ENCODE measurements around the gene C6orf132. TPM values are rescaled to one million over a fixed set of nuclear protein-coding genes. Genes with fewer than 3 reads are reported as not detected.

C6orf132 gene
- total RNA-seq, 1 donor from 2014 or later, result 4.0 TPM

- Mint-ChIP-seq H3K9me3 (ENCODE audit: unreplicated experiment) (no peaks in the 10 kb centered on the region), H3K36me3 (ENCODE audit: unreplicated experiment) (peaks cover 24% of the 10 kb centered on the region), H3K4me3 (ENCODE audit: unreplicated experiment) (no peak overlapping the region), H3K4me1 (ENCODE audit: unreplicated experiment) (no peaks in the 10 kb centered on the region), H3K27ac (ENCODE audit: unreplicated experiment) (no peak overlapping the region), H3K27me3 (ENCODE audit: unreplicated experiment) (no peaks in the 10 kb centered on the region)
- no peak for DNase-seq (ENCODE audit: extremely low spot score, unreplicated experiment)
- no peak for TF ChIP-seq CTCF (IDR thresholded peaks at IDR 0.05)
Measured at GRCh38 chr6:42071881-42072583, 70.4 kb downstream of the C6orf132 start.

GRCh38 chr6:42068872-42069522 is 73.4 kb downstream of the C6orf132 start:
- H3K36me3 Mint-ChIP-seq (ENCODE audit: unreplicated experiment), result peaks cover 27% of the 10 kb centered on the region
- no peak for TF ChIP-seq CTCF (IDR thresholded peaks at IDR 0.05)
- no peaks in the 10 kb centered on the region for H3K9me3 Mint-ChIP-seq (ENCODE audit: unreplicated experiment)
- DNase-seq (ENCODE audit: extremely low spot score, unreplicated experiment), result no peak
- H3K27me3 Mint-ChIP-seq (ENCODE audit: unreplicated experiment), result no peaks in the 10 kb centered on the region
- no peak overlapping the region for H3K4me3 Mint-ChIP-seq (ENCODE audit: unreplicated experiment)
- H3K4me1 Mint-ChIP-seq (ENCODE audit: unreplicated experiment), result no peaks in the 10 kb centered on the region
- H3K27ac Mint-ChIP-seq (ENCODE audit: unreplicated experiment), result no peak overlapping the region

GRCh38 chr6:42068173-42068572 is 74.2 kb downstream of the C6orf132 start:
- DNase-seq (ENCODE audit: extremely low spot score, unreplicated experiment), result no peak
- Mint-ChIP-seq H3K36me3 (ENCODE audit: unreplicated experiment) (peaks cover 24% of the 10 kb centered on the region), H3K27ac (ENCODE audit: unreplicated experiment) (no peak overlapping the region), H3K27me3 (ENCODE audit: unreplicated experiment) (no peaks in the 10 kb centered on the region), H3K4me3 (ENCODE audit: unreplicated experiment) (no peak overlapping the region), H3K9me3 (ENCODE audit: unreplicated experiment) (no peaks in the 10 kb centered on the region), H3K4me1 (ENCODE audit: unreplicated experiment) (no peaks in the 10 kb centered on the region)
- TF ChIP-seq CTCF (IDR thresholded peaks at IDR 0.05), result no peak

- H3K27me3 Mint-ChIP-seq (ENCODE audit: unreplicated experiment), result no peaks in the 10 kb centered on the region
- peaks cover 17% of the 10 kb centered on the region for H3K36me3 Mint-ChIP-seq (ENCODE audit: unreplicated experiment)
- no peak overlapping the region for H3K27ac Mint-ChIP-seq (ENCODE audit: unreplicated experiment)
- DNase-seq (ENCODE audit: extremely low spot score, unreplicated experiment), result no peak
- no peak overlapping the region for H3K4me3 Mint-ChIP-seq (ENCODE audit: unreplicated experiment)
- H3K9me3 Mint-ChIP-seq (ENCODE audit: unreplicated experiment), result no peaks in the 10 kb centered on the region
- H3K4me1 Mint-ChIP-seq (ENCODE audit: unreplicated experiment), result no peaks in the 10 kb centered on the region
- no peak for TF ChIP-seq CTCF (IDR thresholded peaks at IDR 0.05)
Measured at GRCh38 chr6:42066156-42066675, 76.2 kb downstream of the C6orf132 start.

- Mint-ChIP-seq H3K4me1 (ENCODE audit: unreplicated experiment) (no peaks in the 10 kb centered on the region), H3K9me3 (ENCODE audit: unreplicated experiment) (no peaks in the 10 kb centered on the region), H3K36me3 (ENCODE audit: unreplicated experiment) (peaks cover 50% of the 10 kb centered on the region), H3K27ac (ENCODE audit: unreplicated experiment) (no peak overlapping the region), H3K27me3 (ENCODE audit: unreplicated experiment) (no peaks in the 10 kb centered on the region), H3K4me3 (ENCODE audit: unreplicated experiment) (no peak overlapping the region)
- TF ChIP-seq CTCF (IDR thresholded peaks at IDR 0.05), result no peak
- DNase-seq (ENCODE audit: extremely low spot score, unreplicated experiment), result no peak
Measured at GRCh38 chr6:42059743-42060142, 82.7 kb downstream of the C6orf132 start.

All from osteocyte (in vitro differentiated cells).